GM19239 (cell line): ENCODE data around the gene SLIT3.

ENCODE experiments used
- DNase-seq: peaks from one replicate; pipeline ENCODE4 v3.0.0; 2011; ENCODE audit warnings: low spot score; ENCODE audit not compliant: insufficient read length
- FAIRE-seq: peaks from 2 replicates; lab custom pipeline; 2011; peaks lifted over from hg19 to GRCh38; lab: Jason Lieb, UNC

SLIT3 gene

DNA sequence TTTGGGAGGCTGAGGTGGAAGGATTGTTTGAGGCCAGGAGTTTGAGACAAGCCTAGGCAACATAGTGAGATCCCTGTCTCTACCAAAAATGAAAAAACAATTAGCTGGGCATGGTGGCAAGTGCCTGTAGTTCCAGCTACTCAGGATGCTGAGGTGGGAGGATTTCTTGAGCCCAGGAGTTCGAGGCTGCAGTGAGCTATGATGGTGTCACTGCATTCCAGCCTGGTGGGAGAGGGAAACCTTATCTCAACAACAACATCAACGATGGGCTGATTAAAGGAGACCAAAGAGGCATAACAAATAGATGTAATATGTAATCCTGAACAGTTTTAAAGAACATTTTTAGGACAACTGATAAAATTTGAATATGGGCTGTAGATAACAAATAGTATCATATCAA, 687.5 kb downstream of the SLIT3 start:
- FAIRE-seq (no peak), DNase-seq (no peak)

DNA sequence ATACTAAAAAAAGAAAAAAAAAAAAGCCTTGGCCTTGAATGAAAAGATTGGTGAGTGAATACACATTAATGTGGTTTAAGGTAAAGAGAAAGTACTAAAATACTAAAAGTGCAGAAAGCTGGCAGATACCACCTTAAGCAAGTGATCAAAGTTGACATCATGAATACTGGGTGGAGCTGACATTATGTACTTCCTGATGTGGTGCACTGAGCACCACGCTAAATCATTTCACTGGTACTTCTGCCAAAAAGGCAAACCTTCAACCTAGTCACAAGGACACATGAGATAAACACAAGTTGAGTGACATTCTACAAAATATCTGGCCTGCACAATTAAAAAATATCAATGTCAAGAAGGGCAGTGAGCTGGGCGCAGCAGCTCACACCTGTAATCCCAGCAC, 687.9 kb downstream of the SLIT3 start:
- no peak for FAIRE-seq
- no peak for DNase-seq

- DNase-seq (no peak), FAIRE-seq (no peak)
Measured at GRCh38 chr5:168612123-168612522, 688.8 kb downstream of the SLIT3 start.
